A549 treated with AZD9567 at 1 μM for 4 hours (cell line): ENCODE measurements around the gene SNAI3. TPM values are rescaled to one million over a fixed set of nuclear protein-coding genes. Genes with fewer than 3 reads are reported as not detected.

ENCODE experiments used
- total RNA-seq: library from RNA; stranded (reverse); fragments of 200-300 nt; extraction: Qiagen RNA extraction; gene quantifications from 5 replicates; pipeline ENCODE4 v1.2.3, GENCODE V29; 2022; ENCODE audit not compliant: insufficient read depth

Gene SNAI3
- total RNA-seq, result 0.08 to 0.21 TPM (median 0.17 TPM) in 4 of 5 replicates, not detected in the other

GRCh38 chr16:88686439-88687253, at the start of gene SNAI3:
SNAI3 (minus strand) TSS chr16:88686507; CDS start chr16:88686406, 101 bp downstream.

GRCh38 chr16:88706229-88706964, 20.1 kb upstream of the SNAI3 start, which contains the start of the genes CTU2 and RNF166:
CTU2 (plus strand) TSS chr16:88706503; CDS start chr16:88706531, 28 bp downstream.
RNF166 (minus strand) TSS chr16:88706408; CDS start chr16:88706325, 83 bp downstream.

GRCh38 chr16:88662843-88663606, 23.3 kb downstream of the SNAI3 start, which contains the start of gene MVD:
MVD (minus strand) TSS chr16:88663091; CDS start chr16:88663080, 11 bp downstream.

GRCh38 chr16:88650749-88651275, 35.5 kb downstream of the SNAI3 start, which contains the start of gene CYBA:
CYBA (minus strand) TSS chr16:88651053; CDS start chr16:88651013, 40 bp downstream.

GRCh38 chr16:88638323-88639230, 47.7 kb downstream of the SNAI3 start, which contains the start of gene IL17C:
IL17C (plus strand) TSS chr16:88638572; CDS start chr16:88638642, 70 bp downstream.

Other genes with a start within 250 kb of the SNAI3 start
- gene ZFPM1, start 233.2 kb downstream of the SNAI3 start, total RNA-seq, result 3.4 to 7.8 TPM (median 6.9 TPM) in 5 replicates
- gene ZC3H18, start 116.1 kb downstream of the SNAI3 start, total RNA-seq, result 48.4 to 53.9 TPM (median 50.4 TPM) in 5 replicates
- gene IL17C, start 47.9 kb downstream of the SNAI3 start, total RNA-seq, result not detected in 5 replicates
- 279 to 313 TPM (median 293 TPM) in 5 replicates for gene CYBA, start 35.5 kb downstream of the SNAI3 start, total RNA-seq
- gene MVD, start 23.4 kb downstream of the SNAI3 start, total RNA-seq, result 17.0 to 26.1 TPM (median 25.4 TPM) in 5 replicates
- 12.2 to 22.0 TPM (median 20.8 TPM) in 5 replicates for gene RNF166, start 19.9 kb upstream of the SNAI3 start, total RNA-seq
- gene CTU2, start 20.0 kb upstream of the SNAI3 start, total RNA-seq, result 22.4 to 38.0 TPM (median 35.2 TPM) in 5 replicates
- 132 to 160 TPM (median 150 TPM) in 5 replicates for gene PIEZO1, start 98.7 kb upstream of the SNAI3 start, total RNA-seq
- 16.9 to 35.3 TPM (median 33.5 TPM) in 5 replicates for gene CDT1, start 117.3 kb upstream of the SNAI3 start, total RNA-seq
- gene APRT, start 125.4 kb upstream of the SNAI3 start, total RNA-seq, result 276 to 422 TPM (median 404 TPM) in 5 replicates
- gene GALNS, start 170.4 kb upstream of the SNAI3 start, total RNA-seq, result 46.7 to 48.7 TPM (median 48.3 TPM) in 5 replicates
- 96.4 to 120 TPM (median 104 TPM) in 5 replicates for gene TRAPPC2L, start 170.6 kb upstream of the SNAI3 start, total RNA-seq
- not detected in 5 replicates for gene PABPN1L, start 180.2 kb upstream of the SNAI3 start, total RNA-seq